ENCODE data around the gene UPF3A.

GRCh38 chr13:114325729-114326128 lies 44.3 kb downstream of the UPF3A start:
- TF ChIP-seq, protein P1, sequence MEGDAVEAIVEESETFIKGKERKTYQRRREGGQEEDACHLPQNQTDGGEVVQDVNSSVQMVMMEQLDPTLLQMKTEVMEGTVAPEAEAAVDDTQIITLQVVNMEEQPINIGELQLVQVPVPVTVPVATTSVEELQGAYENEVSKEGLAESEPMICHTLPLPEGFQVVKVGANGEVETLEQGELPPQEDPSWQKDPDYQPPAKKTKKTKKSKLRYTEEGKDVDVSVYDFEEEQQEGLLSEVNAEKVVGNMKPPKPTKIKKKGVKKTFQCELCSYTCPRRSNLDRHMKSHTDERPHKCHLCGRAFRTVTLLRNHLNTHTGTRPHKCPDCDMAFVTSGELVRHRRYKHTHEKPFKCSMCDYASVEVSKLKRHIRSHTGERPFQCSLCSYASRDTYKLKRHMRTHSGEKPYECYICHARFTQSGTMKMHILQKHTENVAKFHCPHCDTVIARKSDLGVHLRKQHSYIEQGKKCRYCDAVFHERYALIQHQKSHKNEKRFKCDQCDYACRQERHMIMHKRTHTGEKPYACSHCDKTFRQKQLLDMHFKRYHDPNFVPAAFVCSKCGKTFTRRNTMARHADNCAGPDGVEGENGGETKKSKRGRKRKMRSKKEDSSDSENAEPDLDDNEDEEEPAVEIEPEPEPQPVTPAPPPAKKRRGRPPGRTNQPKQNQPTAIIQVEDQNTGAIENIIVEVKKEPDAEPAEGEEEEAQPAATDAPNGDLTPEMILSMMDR (IDR thresholded peaks at IDR 0.05; ENCODE audit: low read depth, low read length), result no peak
- TF ChIP-seq EZH2phosphoT487 (IDR thresholded peaks at IDR 0.05; ENCODE audit: low read depth), result no peak
